Mucosa of descending colon (tissue), 3 donors: Measurements from ENCODE around the gene SAMD3. TPM values are rescaled to one million over a fixed set of nuclear protein-coding genes. Genes with fewer than 3 reads are reported as not detected.
"Not testable (repeated sequence)": the region's sequence is repeated elsewhere in the genome, so short reads cannot be mapped to it uniquely, and the experiment has no call there.

Source experiments
- ATAC-seq: fragments of 200-7000 bp; cut with Tn5 transposase; one replicate; pipeline ENCODE4 v1.9.1; 2020; ENCODE audit warnings: mild to moderate bottlenecking, moderate library complexity
- DNase-seq, 3 donors: peaks; one replicate each; pipeline ENCODE4 v3.0.0-alpha.2; 2020
- H3K36me3 ChIP-seq: fragments of 200-600 bp; one replicate; pipeline ENCODE4 v1.8.0; 2021; ENCODE audit warnings: low read depth, mild to moderate bottlenecking
- H3K4me1 ChIP-seq: fragments of 200-600 bp; one replicate; pipeline ENCODE4 v1.8.0; 2021; ENCODE audit warnings: low read depth, mild to moderate bottlenecking
- H3K4me3 ChIP-seq: fragments of 200-600 bp; one replicate; pipeline ENCODE4 v1.8.0; 2021; ENCODE audit warnings: mild to moderate bottlenecking
- H3K9me3 ChIP-seq: fragments of 200-600 bp; one replicate; pipeline ENCODE4 v1.8.0; 2021; ENCODE audit warnings: mild to moderate bottlenecking
- intact Hi-C, 2 donors: fragments of 100-400 bp; cut with DNase I in 1 of 2; cut with micrococcal nuclease in 1 of 2; formaldehyde crosslinking; loops; one replicate each; pipeline versions ENCODE4 v1.11.0 to v1.11.1; 2022; cut with DNase I, micrococcal nuclease
- total RNA-seq, 3 donors: library from RNA; stranded (reverse); fragmentation: NEBNext Ultra II Directional in 2 of 3; extraction: Animal tissue kit (Norgen Biotek cat#: 25700) in 2 of 3; gene quantifications; one replicate each; pipeline versions ENCODE4 v1.2.1 to v1.2.4, GENCODE V29; 2021 to 2023
- TF ChIP-seq, protein P1 (sequence below): fragments of 200-600 bp; IDR thresholded peaks from one replicate; pipeline ENCODE4 v1.8.0; 2022; ENCODE audit warnings: antibody characterized with exemption, mild to moderate bottlenecking
- donor health status: DM: no; HTN: no; CAD: no; lungs with moderate emphysema.
- donor health status: DM: no; HTN: no; CAD: no.
- donor health status: DM: no; HTN: yes; CAD: no.

The SAMD3 gene
- total RNA-seq, 3 donors from 2014 or later = 0.90 to 5.4 (median 1.7) TPM

DNA sequence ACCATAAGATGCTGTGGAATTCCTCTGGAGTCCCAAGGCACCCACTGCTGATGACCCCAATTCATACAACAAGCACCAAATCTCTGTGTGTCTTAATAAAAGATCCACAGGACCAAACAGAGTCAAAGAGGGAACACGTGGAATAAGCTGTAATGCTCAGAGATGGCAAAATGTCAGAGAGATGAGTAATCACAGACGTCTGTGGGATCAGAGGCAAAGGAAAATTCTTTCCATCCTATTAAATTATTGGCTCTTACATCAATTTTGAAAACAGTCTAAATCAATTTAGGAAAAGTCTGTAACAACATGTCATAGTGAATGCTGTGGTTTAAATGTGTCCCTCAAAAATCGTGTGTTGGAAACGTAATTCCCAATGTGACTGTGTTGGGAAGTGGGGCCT lies 17.5 kb upstream of the SAMD3 start:
- ATAC-seq (no peak), DNase-seq (no peak)
- Histone ChIP-seq H3K9me3 (no peaks in the 10 kb centered on the region), H3K36me3 (no peaks in the 10 kb centered on the region), H3K4me3 (no peak overlapping the region), H3K4me1 (no peaks in the 10 kb centered on the region)
- intact Hi-C loops = no loop called here
- TF ChIP-seq, protein P1, sequence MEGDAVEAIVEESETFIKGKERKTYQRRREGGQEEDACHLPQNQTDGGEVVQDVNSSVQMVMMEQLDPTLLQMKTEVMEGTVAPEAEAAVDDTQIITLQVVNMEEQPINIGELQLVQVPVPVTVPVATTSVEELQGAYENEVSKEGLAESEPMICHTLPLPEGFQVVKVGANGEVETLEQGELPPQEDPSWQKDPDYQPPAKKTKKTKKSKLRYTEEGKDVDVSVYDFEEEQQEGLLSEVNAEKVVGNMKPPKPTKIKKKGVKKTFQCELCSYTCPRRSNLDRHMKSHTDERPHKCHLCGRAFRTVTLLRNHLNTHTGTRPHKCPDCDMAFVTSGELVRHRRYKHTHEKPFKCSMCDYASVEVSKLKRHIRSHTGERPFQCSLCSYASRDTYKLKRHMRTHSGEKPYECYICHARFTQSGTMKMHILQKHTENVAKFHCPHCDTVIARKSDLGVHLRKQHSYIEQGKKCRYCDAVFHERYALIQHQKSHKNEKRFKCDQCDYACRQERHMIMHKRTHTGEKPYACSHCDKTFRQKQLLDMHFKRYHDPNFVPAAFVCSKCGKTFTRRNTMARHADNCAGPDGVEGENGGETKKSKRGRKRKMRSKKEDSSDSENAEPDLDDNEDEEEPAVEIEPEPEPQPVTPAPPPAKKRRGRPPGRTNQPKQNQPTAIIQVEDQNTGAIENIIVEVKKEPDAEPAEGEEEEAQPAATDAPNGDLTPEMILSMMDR = no peak

DNA sequence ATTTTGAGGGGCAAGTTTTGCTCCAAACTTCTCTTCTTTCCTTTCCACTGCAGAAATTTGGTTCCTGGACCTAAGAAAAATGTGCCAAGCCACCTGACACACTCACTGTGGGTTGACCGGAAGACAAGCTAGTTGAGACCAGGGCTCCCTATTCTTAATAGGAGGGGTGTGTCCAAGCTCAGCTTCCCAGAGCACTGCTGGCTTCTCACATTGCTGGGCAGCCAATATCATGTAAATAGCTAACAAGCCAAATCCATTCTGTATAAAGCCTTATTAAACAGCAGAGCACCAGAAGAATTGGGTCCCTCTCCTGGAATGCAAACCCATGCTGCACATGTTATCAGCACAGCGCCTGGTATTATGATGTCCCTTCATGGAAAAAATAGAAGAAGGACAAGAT lies 17.0 kb upstream of the SAMD3 start:
- TF ChIP-seq, protein P1 = no peak
- Histone ChIP-seq H3K4me1 (no peaks in the 10 kb centered on the region), H3K9me3 (no peaks in the 10 kb centered on the region), H3K36me3 (no peaks in the 10 kb centered on the region), H3K4me3 (no peak overlapping the region)
- ATAC-seq (no peak), DNase-seq (no peak)
- intact Hi-C loops = no loop called here

DNA sequence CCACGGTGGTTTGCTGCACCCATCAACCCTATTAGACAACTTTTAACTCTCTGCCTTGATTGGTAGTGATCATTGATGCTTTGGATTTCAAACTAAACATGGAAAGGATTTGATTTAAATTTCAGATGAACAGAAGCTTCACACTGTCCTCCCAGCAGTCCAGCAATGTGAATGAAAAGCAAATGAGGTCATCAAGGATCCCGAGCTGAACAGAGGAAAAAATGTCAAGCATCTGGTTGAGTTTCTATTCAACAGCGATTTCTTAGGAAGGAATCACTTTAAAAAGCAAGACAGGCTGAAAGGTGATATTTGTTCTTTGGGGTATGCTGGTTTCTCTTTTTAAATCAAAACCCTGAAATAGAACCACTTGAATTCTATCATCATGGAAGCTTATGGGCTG lies 10.6 kb upstream of the SAMD3 start:
- TF ChIP-seq, protein P1 = no peak
- Histone ChIP-seq H3K9me3 (no peaks in the 10 kb centered on the region), H3K4me1 (no peaks in the 10 kb centered on the region), H3K4me3 (no peak overlapping the region), H3K36me3 (no peaks in the 10 kb centered on the region)
- intact Hi-C loops = no loop called here
- no peak for DNase-seq
- no peak for ATAC-seq

DNA sequence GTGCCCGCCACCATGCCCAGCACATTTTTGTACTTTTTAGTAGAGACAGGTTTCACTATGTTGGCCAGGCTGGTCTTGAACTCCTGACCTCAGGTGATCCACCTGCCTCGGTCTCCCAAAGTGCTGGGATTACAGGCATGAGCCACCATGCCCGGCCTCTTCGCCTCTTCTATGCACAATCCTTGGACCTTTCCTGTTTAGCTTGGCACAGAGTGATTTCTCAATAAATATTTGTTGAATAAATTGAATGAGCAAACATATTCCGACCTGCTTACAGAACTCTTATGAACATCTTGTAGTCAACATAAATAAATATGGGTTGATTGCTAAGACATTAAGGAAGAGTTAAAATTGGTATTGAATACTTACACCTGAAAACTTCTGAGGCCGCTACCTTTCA lies 7.8 kb upstream of the SAMD3 start:
- H3K36me3 ChIP-seq, H3K9me3 ChIP-seq, DNase-seq, H3K4me3 ChIP-seq, intact Hi-C loops, ATAC-seq, H3K4me1 ChIP-seq: not testable (repeated sequence)

DNA sequence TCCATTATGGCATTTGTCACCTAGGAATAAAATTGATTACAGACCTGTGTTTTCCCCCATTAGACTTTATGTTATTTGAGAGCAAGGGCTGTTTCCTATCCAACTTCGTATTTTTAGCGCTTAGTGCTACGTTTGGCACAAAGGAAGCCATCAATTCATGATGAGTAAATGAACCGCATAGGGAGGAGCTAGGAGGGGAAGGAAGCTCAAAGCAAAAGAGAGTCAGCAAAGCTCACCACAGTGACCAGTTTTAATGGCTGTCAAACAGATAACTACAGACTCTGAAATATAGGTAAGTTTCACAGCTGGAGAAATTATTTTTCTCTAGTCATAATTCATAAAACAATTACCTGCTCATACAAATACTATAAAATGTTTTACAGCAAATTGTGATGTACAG lies 6.9 kb upstream of the SAMD3 start:
- no peak overlapping the region for H3K4me3 ChIP-seq
- no peaks in the 10 kb centered on the region for H3K9me3 ChIP-seq
- no peaks in the 10 kb centered on the region for H3K36me3 ChIP-seq
- DNase-seq = no peak
- no peak for ATAC-seq
- no peaks in the 10 kb centered on the region for H3K4me1 ChIP-seq
- TF ChIP-seq, protein P1 = no peak
- intact Hi-C loops = no loop called here

DNA sequence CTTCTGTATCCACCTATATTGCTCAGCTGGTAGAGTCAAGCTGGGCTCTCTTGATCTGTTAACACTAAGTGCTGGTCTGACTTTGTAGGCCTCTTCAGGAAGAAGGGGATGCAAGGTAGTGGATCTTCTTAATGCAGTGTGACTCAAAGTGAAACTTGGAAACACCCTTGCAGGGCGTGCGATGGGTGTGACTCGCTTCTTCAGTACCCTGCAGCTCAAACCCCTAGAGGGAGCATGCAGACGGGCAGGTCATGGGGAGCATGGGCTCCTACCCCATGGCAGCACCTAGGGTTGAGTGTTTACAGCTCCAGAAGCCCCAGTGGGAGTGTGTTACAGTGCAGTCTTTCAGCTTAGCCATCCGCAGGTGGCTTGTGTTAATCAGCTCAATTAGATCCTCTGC lies 757 bp upstream of the SAMD3 start:
- DNase-seq (peak; percentile 21 to 63 (median 26)), ATAC-seq (peak; percentile 79)
- no peaks in the 10 kb centered on the region for H3K4me1 ChIP-seq
- no peaks in the 10 kb centered on the region for H3K9me3 ChIP-seq
- TF ChIP-seq, protein P1 = no peak
- no peak overlapping the region for H3K4me3 ChIP-seq
- H3K36me3 ChIP-seq = no peaks in the 10 kb centered on the region
- intact Hi-C loops = no loop called here
